Neuronal stem cell (in vitro differentiated cells): Measurements from ENCODE around the gene IGFBP2.

ENCODE experiments used
- DNase-seq: peaks from one replicate; pipeline ENCODE4 v3.0.0-alpha.2; 2013; ENCODE audit warnings: low spot score
- H2AFZ ChIP-seq: one replicate; pipeline ENCODE4 v1.6.1; 2013; ENCODE audit warnings: mild to moderate bottlenecking, low read length, inconsistent platforms
- H2AK5ac ChIP-seq: 2 replicates; pipeline ENCODE4 v1.6.1; 2013; ENCODE audit warnings: low read depth, mild to moderate bottlenecking, inconsistent platforms, low read length, moderate library complexity, mixed read lengths
- H2BK120ac ChIP-seq: 2 replicates; pipeline ENCODE4 v1.6.1; 2013; ENCODE audit warnings: low read depth, mild to moderate bottlenecking, inconsistent platforms, low read length, moderate library complexity, mixed read lengths
- H2BK12ac ChIP-seq: one replicate; pipeline ENCODE4 v1.6.1; 2013; ENCODE audit warnings: low read length, inconsistent platforms
- H2BK15ac ChIP-seq: 2 replicates; pipeline ENCODE4 v1.6.1; 2013; ENCODE audit warnings: mild to moderate bottlenecking, low read length, inconsistent platforms, mixed read lengths
- H2BK5ac ChIP-seq: one replicate; pipeline ENCODE4 v1.6.1; 2013; ENCODE audit warnings: inconsistent platforms, mild to moderate bottlenecking, low read length, moderate library complexity
- H3K14ac ChIP-seq: one replicate; pipeline ENCODE4 v1.6.1; 2013; ENCODE audit warnings: low read length, inconsistent platforms
- H3K18ac ChIP-seq: 2 replicates; pipeline ENCODE4 v1.6.1; 2013; ENCODE audit warnings: low read length, inconsistent platforms
- H3K23ac ChIP-seq: 2 replicates; pipeline ENCODE4 v1.6.1; 2013; ENCODE audit warnings: low read depth, mild to moderate bottlenecking, mixed read lengths, low read length, inconsistent platforms; ENCODE audit not compliant: poor library complexity
- H3K27ac ChIP-seq: replicated peaks from 3 replicates; pipeline ENCODE4 v1.5.1; 2013; ENCODE audit warnings: low read length, inconsistent platforms
- H3K27me3 ChIP-seq, 3 experiments: 2 replicates each; pipeline ENCODE4 v1.6.1; 2013; ENCODE audit warnings: low read length in 3 of 3, mild to moderate bottlenecking in 2 of 3, inconsistent platforms in 1 of 3, low read depth in 1 of 3, mixed read lengths in 1 of 3, moderate library complexity in 1 of 3; ENCODE audit not compliant: control insufficient read depth in 3 of 3, insufficient read depth in 3 of 3
- H3K36me3 ChIP-seq, 2 donors: replicated peaks in 1 of 2; 2 replicates each; pipeline ENCODE4 v1.6.1; 2013; ENCODE audit warnings: low read length in 2 of 2; ENCODE audit not compliant: control insufficient read depth in 2 of 2, insufficient read depth in 2 of 2
- H3K4ac ChIP-seq: 2 replicates; pipeline ENCODE4 v1.6.1; 2013; ENCODE audit warnings: inconsistent platforms, mild to moderate bottlenecking, low read length, moderate library complexity
- H3K4me1 ChIP-seq, 2 donors: 1 replicate in 1 of 2; 2 replicates in 1 of 2; pipeline ENCODE4 v1.6.1; 2013; ENCODE audit warnings: low read length in 2 of 2, low read depth in 1 of 2; ENCODE audit not compliant: control insufficient read depth in 2 of 2, insufficient read depth in 1 of 2
- H3K4me2 ChIP-seq: one replicate; pipeline ENCODE4 v1.6.1; 2013; ENCODE audit warnings: mild to moderate bottlenecking, low read length, inconsistent platforms; ENCODE audit not compliant: insufficient read depth, poor library complexity, severe bottlenecking
- H3K4me3 ChIP-seq, 2 donors: 2 replicates each; pipeline ENCODE4 v1.5.1; 2013; ENCODE audit warnings: low read length in 2 of 2, mild to moderate bottlenecking in 2 of 2, inconsistent platforms in 1 of 2, moderate library complexity in 1 of 2
- H3K79me1 ChIP-seq: one replicate; pipeline ENCODE4 v1.6.1; 2013; ENCODE audit warnings: low read depth, mild to moderate bottlenecking, inconsistent platforms, low read length, moderate library complexity
- H3K9ac ChIP-seq: one replicate; pipeline ENCODE4 v1.6.1; 2013; ENCODE audit warnings: mild to moderate bottlenecking, low read depth, low read length, inconsistent platforms; ENCODE audit not compliant: poor library complexity
- H3K9me3 ChIP-seq, 2 donors: replicated peaks in 1 of 2; 2 replicates each; pipeline versions ENCODE3 to v1.6.1; 2013; ENCODE audit warnings: low read length in 2 of 2, mild to moderate bottlenecking in 2 of 2, inconsistent platforms in 1 of 2, low read depth in 1 of 2, mixed read lengths in 1 of 2, moderate library complexity in 1 of 2; ENCODE audit not compliant: control insufficient read depth in 2 of 2, insufficient read depth in 1 of 2
- H4K8ac ChIP-seq: one replicate; pipeline ENCODE4 v1.6.1; 2013; ENCODE audit warnings: low read depth, mild to moderate bottlenecking, inconsistent platforms, low read length, moderate library complexity
- H4K91ac ChIP-seq: one replicate; pipeline ENCODE4 v1.6.1; 2013; ENCODE audit warnings: low read length, low read depth, mild to moderate bottlenecking, inconsistent platforms; ENCODE audit not compliant: poor library complexity
- WGBS, 2 donors: extraction: QIAGEN DNeasy Blood & Tissue Kit; methylation state at CpG; one replicate each; pipeline ENCODE4 v1.1.7; 2013; ENCODE audit warnings: missing lambda C conversion rate in 2 of 2, mixed read lengths in 1 of 2; ENCODE audit not compliant: insufficient read length in 2 of 2, insufficient replicate concordance in 1 of 2; ENCODE audit errors: extremely low coverage in 2 of 2; 5-methylcytosine and 5-hydroxymethylcytosine counted together

The IGFBP2 gene

DNA sequence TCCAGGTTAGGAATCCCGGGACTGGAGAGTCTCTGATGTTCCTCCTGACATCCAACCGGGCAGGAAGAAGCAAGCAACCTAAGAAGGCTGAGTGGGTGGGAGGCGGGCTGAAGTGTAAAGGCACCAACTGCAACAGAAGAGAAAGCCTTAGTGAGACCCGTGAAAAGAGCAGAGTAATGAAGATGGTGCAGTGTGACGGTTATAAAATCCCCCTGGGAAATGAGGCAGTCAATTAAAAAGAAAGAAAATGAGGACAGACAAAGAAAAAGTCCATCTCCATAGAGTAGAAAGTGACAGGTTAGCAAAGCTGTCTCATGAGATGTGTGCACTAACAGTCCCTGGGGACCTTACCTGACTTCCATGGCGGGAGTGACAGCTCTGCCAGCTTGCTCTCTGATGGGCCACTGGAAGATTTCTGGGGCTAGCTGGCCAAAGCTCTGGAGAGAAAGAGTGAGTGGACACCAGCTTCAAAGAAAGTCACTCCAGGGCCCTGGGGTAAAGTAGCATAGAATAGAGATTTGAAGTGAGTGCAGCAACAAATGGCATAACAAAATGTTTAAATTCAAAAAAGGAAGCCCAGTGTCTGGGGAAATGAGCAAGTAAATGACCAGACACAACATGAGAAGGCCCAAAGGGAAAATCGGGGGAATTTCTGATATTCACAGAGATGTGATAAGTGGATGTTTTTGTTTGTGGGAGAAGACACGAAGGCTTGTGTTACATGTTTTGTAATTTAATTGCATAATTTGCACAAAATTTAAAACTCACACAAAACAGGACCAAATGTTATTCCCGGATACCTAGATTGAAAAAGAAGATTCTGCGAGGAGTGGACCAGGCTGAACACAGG lies 44.1 kb upstream of the IGFBP2 start:
- no peak overlapping the region for H3K9ac ChIP-seq
- H4K91ac ChIP-seq: no peak overlapping the region
- peaks cover 12 to 13% of the 10 kb centered on the region in 2 donors for H3K4me1 ChIP-seq
- H2BK15ac ChIP-seq: no peak overlapping the region
- no peak overlapping the region for H2AK5ac ChIP-seq
- no peak overlapping the region for H3K18ac ChIP-seq
- 100% methylated on average over 2 of the region's 10 CpGs; no CpG with 5 or more reads in 1 of the 2 donors for WGBS, 2 donors
- H2AFZ ChIP-seq: peak overlapping the region; percentile 55
- peaks cover 0 to 7% of the 10 kb centered on the region in 2 donors for H3K9me3 ChIP-seq
- H3K23ac ChIP-seq: no peak overlapping the region
- DNase-seq: no peak
- no peaks in the 10 kb centered on the region for H3K36me3 ChIP-seq
- H2BK120ac ChIP-seq: no peak overlapping the region
- H2BK5ac ChIP-seq: no peak overlapping the region
- H3K4me3 ChIP-seq: no peak overlapping the region
- no peak overlapping the region for H3K27ac ChIP-seq
- H3K14ac ChIP-seq: no peak overlapping the region
- no peak overlapping the region for H2BK12ac ChIP-seq
- no peaks in the 10 kb centered on the region for H3K79me1 ChIP-seq
- H4K8ac ChIP-seq: no peak overlapping the region
- H3K4ac ChIP-seq: no peak overlapping the region
- no peak overlapping the region for H3K4me2 ChIP-seq
- H3K27me3 ChIP-seq: peaks cover 0 to 2% (median 0%) of the 10 kb centered on the region in 3 experiments

DNA sequence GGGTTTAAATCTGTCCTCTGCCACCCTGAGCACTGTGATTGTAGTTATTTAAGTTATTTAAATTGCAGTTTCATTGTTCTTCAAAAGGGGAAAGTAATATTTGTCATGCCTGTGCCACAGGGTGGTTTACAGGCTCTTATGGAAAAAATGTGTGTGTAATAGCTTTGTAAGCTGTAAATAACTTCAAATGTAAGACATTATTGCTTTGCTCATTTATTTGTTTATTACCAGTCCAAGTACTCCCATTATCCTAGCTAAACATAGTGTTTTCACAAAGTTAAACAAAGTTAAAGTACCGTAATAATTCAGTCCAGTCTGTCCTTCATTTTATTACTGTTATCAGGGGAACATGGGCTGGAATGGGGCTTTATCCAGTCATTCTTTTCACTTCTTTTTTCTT lies 43.4 kb upstream of the IGFBP2 start:
- no peak for DNase-seq
- Histone ChIP-seq H4K91ac (no peak overlapping the region), H2BK5ac (no peak overlapping the region), H3K14ac (no peak overlapping the region), H3K4me1 (peaks cover 9 to 12% of the 10 kb centered on the region in 2 donors), H3K79me1 (no peaks in the 10 kb centered on the region), H2BK12ac (no peak overlapping the region), H3K9ac (no peak overlapping the region), H3K36me3 (no peaks in the 10 kb centered on the region), H2AK5ac (no peak overlapping the region), H3K4ac (no peak overlapping the region), H3K23ac (no peak overlapping the region), H3K27me3 (peaks cover 0 to 2% (median 0%) of the 10 kb centered on the region in 3 experiments), H3K4me2 (no peak overlapping the region), H2BK120ac (no peak overlapping the region), H3K9me3 (peaks cover 0 to 7% of the 10 kb centered on the region in 2 donors), H3K18ac (no peak overlapping the region), H4K8ac (no peak overlapping the region), H3K27ac (no peak overlapping the region), H2BK15ac (no peak overlapping the region), H3K4me3 (no peak overlapping the region), H2AFZ (no peak overlapping the region)
- no CpG with 5 or more reads among the region's 1 CpG for WGBS, 2 donors

GRCh38 chr2:216590780-216591179 lies 42.4 kb upstream of the IGFBP2 start:
- Histone ChIP-seq H3K79me1 (no peaks in the 10 kb centered on the region), H4K8ac (no peak overlapping the region), H3K4ac (no peak overlapping the region), H3K4me3 (no peak overlapping the region), H3K4me1 (peaks cover 9 to 12% of the 10 kb centered on the region in 2 donors), H2BK15ac (no peak overlapping the region), H3K14ac (no peak overlapping the region), H2AK5ac (no peak overlapping the region), H3K4me2 (no peak overlapping the region), H3K9ac (no peak overlapping the region), H3K9me3 (peaks cover 0 to 7% of the 10 kb centered on the region in 2 donors), H2BK120ac (no peak overlapping the region), H2BK12ac (no peak overlapping the region), H3K23ac (no peak overlapping the region), H4K91ac (no peak overlapping the region), H3K18ac (no peak overlapping the region), H2AFZ (no peak overlapping the region), H3K36me3 (no peaks in the 10 kb centered on the region), H3K27ac (no peak overlapping the region), H3K27me3 (peaks cover 0 to 2% (median 0%) of the 10 kb centered on the region in 3 experiments), H2BK5ac (no peak overlapping the region)
- DNase-seq: no peak
- no CpG with 5 or more reads among the region's 9 CpGs for WGBS, 2 donors

GRCh38 chr2:216591480-216591879 lies 41.7 kb upstream of the IGFBP2 start:
- H2BK12ac ChIP-seq: no peak overlapping the region
- H3K14ac ChIP-seq: no peak overlapping the region
- peaks cover 0 to 7% of the 10 kb centered on the region in 2 donors for H3K9me3 ChIP-seq
- no peak overlapping the region for H2BK120ac ChIP-seq
- H4K91ac ChIP-seq: no peak overlapping the region
- H2AFZ ChIP-seq: no peak overlapping the region
- no peak overlapping the region for H2BK5ac ChIP-seq
- H3K27me3 ChIP-seq: peaks cover 0 to 2% (median 0%) of the 10 kb centered on the region in 3 experiments
- no peaks in the 10 kb centered on the region for H3K79me1 ChIP-seq
- no peak overlapping the region for H2AK5ac ChIP-seq
- WGBS, 2 donors: no CpG with 5 or more reads among the region's 6 CpGs
- H4K8ac ChIP-seq: no peak overlapping the region
- H2BK15ac ChIP-seq: no peak overlapping the region
- no peak overlapping the region for H3K4me2 ChIP-seq
- no peak overlapping the region for H3K4me3 ChIP-seq
- H3K4me1 ChIP-seq: peaks cover 9 to 12% of the 10 kb centered on the region in 2 donors
- no peak overlapping the region for H3K18ac ChIP-seq
- DNase-seq: no peak
- H3K27ac ChIP-seq: no peak overlapping the region
- H3K23ac ChIP-seq: no peak overlapping the region
- H3K9ac ChIP-seq: no peak overlapping the region
- H3K36me3 ChIP-seq: no peaks in the 10 kb centered on the region
- no peak overlapping the region for H3K4ac ChIP-seq
